Endodermal cell (in vitro differentiated cells): ENCODE data around the gene CACNA1S. TPM values are rescaled to one million over a fixed set of nuclear protein-coding genes. Genes with fewer than 3 reads are reported as not detected.
A peak's percentile ranks its signal among the peaks of the same experiment; 100 is the strongest.

Experiments used
- DNase-seq: peaks from one replicate; pipeline ENCODE4 v3.0.0-alpha.2; 2017
- H3K27ac ChIP-seq: 2 replicates; pipeline ENCODE4 v1.5.1; 2013; ENCODE audit warnings: mild to moderate bottlenecking, low read depth, low read length, moderate library complexity
- H3K27me3 ChIP-seq: 2 replicates; pipeline ENCODE4 v1.6.1; 2013; ENCODE audit warnings: mild to moderate bottlenecking, low read length, moderate library complexity; ENCODE audit not compliant: insufficient read depth, control insufficient read depth, poor library complexity, severe bottlenecking
- H3K36me3 ChIP-seq: 2 replicates; pipeline ENCODE4 v1.7.0; 2013; ENCODE audit warnings: mild to moderate bottlenecking, low read length, moderate library complexity; ENCODE audit not compliant: control insufficient read depth, insufficient read depth
- H3K4me1 ChIP-seq: one replicate; pipeline ENCODE4 v1.7.0; 2013; ENCODE audit warnings: low read length; ENCODE audit not compliant: control insufficient read depth, insufficient read depth
- H3K4me3 ChIP-seq: 2 replicates; pipeline ENCODE4 v1.5.1; 2013; ENCODE audit warnings: mild to moderate bottlenecking, low read length, moderate library complexity
- H3K9ac ChIP-seq: 2 replicates; pipeline ENCODE4 v1.6.1; 2013; ENCODE audit warnings: mild to moderate bottlenecking, low read length, moderate library complexity; ENCODE audit not compliant: poor library complexity, severe bottlenecking; ENCODE audit errors: extremely low read depth
- H3K9me3 ChIP-seq: 2 replicates; pipeline ENCODE4 v1.6.1; 2013; ENCODE audit warnings: mild to moderate bottlenecking, low read length, moderate library complexity; ENCODE audit not compliant: control insufficient read depth
- H3K27ac Mint-ChIP-seq: 2 replicates; pipeline ENCODE4 v1.8.0; 2020; ENCODE audit warnings: mixed read lengths
- H3K27me3 Mint-ChIP-seq: 2 replicates; pipeline ENCODE4 v1.8.0; 2021; ENCODE audit warnings: mild to moderate bottlenecking, mixed read lengths; ENCODE audit not compliant: insufficient read depth
- H3K36me3 Mint-ChIP-seq: 2 replicates; pipeline ENCODE4 v1.8.0; 2020; ENCODE audit warnings: low read depth, mixed read lengths
- H3K4me1 Mint-ChIP-seq: 2 replicates; pipeline ENCODE4 v1.8.0; 2020; ENCODE audit warnings: mixed read lengths
- H3K4me3 Mint-ChIP-seq: 2 replicates; pipeline ENCODE4 v1.8.0; 2020; ENCODE audit warnings: mild to moderate bottlenecking, moderate library complexity, mixed read lengths
- H3K9me3 Mint-ChIP-seq: 2 replicates; pipeline ENCODE4 v1.8.0; 2020; ENCODE audit warnings: mild to moderate bottlenecking, mixed read lengths
- WGBS, 2 experiments: methylation state at CpG; one replicate each; pipeline versions ENCODE4 v1.1.5 to v1.1.7; 2013; ENCODE audit warnings: missing lambda C conversion rate in 2 of 2, mixed read lengths in 1 of 2; ENCODE audit not compliant: insufficient coverage in 1 of 2, insufficient read length in 1 of 2; 5-methylcytosine and 5-hydroxymethylcytosine counted together
- total RNA-seq, 2 donors: library from RNA; stranded (reverse); fragmentation: NEBNext Ultra II Directional in 1 of 2; extraction: Animal tissue kit (Norgen Biotek cat#: 25700) in 1 of 2; gene quantifications; 2 replicates in 1 of 2; 3 replicates in 1 of 2; pipeline ENCODE4 v1.2.1, GENCODE V29; 2021
- TF ChIP-seq, protein P1 (sequence below): fragments of 200-600 bp; sonication (generic); conservative IDR thresholded peaks from 2 replicates; pipeline ENCODE4 v1.5.0; 2021; ENCODE audit warnings: antibody characterized with exemption, mild to moderate bottlenecking

CACNA1S gene
- total RNA-seq, 2 donors from 2014 or later, result 0.11 to 0.13 TPM

DNA sequence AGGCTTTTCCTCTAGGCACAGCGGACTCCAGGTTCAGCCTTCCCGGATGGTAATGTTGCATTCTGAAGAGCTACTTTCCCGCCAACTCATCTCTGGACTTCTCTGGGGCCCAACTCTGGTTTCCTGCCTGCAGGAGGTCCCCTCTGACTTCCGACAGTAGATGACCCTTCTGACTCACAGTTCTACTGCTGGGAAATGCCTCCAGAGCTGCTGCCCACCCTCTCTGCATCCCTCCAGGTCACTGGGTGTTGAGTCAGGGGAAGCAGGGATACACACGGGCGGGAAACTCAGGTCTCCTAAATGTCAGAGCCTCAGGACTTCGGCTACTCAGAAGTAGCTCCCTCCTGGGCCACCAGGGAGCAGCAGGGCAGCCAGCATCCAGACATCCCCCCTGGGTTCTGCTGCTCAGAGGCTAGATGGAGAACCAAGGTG lies 86.6 kb downstream of the CACNA1S start:
- Histone ChIP-seq H3K4me1 (peaks cover 8% of the 10 kb centered on the region), H3K9ac (no peak overlapping the region), H3K9me3 (no peaks in the 10 kb centered on the region), H3K27me3 (peaks cover 15% of the 10 kb centered on the region), H3K4me3 (no peak overlapping the region), H3K27ac (no peak overlapping the region), H3K36me3 (no peaks in the 10 kb centered on the region)
- Mint-ChIP-seq H3K4me1 (peaks cover 30% of the 10 kb centered on the region), H3K4me3 (no peak overlapping the region), H3K36me3 (no peaks in the 10 kb centered on the region), H3K27me3 (peaks cover 27% of the 10 kb centered on the region), H3K9me3 (no peaks in the 10 kb centered on the region), H3K27ac (no peak overlapping the region)
- TF ChIP-seq, protein P1, sequence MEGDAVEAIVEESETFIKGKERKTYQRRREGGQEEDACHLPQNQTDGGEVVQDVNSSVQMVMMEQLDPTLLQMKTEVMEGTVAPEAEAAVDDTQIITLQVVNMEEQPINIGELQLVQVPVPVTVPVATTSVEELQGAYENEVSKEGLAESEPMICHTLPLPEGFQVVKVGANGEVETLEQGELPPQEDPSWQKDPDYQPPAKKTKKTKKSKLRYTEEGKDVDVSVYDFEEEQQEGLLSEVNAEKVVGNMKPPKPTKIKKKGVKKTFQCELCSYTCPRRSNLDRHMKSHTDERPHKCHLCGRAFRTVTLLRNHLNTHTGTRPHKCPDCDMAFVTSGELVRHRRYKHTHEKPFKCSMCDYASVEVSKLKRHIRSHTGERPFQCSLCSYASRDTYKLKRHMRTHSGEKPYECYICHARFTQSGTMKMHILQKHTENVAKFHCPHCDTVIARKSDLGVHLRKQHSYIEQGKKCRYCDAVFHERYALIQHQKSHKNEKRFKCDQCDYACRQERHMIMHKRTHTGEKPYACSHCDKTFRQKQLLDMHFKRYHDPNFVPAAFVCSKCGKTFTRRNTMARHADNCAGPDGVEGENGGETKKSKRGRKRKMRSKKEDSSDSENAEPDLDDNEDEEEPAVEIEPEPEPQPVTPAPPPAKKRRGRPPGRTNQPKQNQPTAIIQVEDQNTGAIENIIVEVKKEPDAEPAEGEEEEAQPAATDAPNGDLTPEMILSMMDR, result peak; percentile 79
- peak; percentile 85 for DNase-seq
- WGBS, 2 experiments, result 68 to 72% methylated on average over 6 to 7 of the region's 7 CpGs

DNA sequence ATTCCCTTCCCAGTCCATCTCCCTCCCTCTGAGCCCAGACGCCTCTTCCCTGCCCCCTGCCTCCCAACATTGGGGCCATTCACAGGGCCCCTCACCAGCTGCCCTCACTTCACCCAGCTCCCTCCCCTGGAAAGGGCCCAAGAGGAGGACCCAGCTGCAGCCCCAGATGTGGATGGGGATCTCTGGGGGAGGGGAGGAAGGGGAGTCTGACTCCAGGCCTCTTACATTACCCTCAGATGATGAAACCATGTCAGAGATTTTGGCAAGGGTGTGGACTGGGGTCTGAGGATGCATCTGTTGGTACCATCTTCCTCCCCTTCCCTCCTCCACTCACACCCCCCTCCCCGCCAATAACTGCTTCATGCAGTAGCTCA lies 87.6 kb downstream of the CACNA1S start:
- DNase-seq, result no peak
- Mint-ChIP-seq H3K4me1 (peaks cover 38% of the 10 kb centered on the region), H3K36me3 (no peaks in the 10 kb centered on the region), H3K4me3 (peak overlapping the region; percentile 36), H3K27me3 (peaks cover 27% of the 10 kb centered on the region), H3K9me3 (no peaks in the 10 kb centered on the region), H3K27ac (no peak overlapping the region)
- TF ChIP-seq, protein P1, result no peak
- no peak overlapping the region for H3K4me3 ChIP-seq
- H3K27me3 ChIP-seq, result peaks cover 15% of the 10 kb centered on the region
- H3K27ac ChIP-seq, result no peak overlapping the region
- no peaks in the 10 kb centered on the region for H3K36me3 ChIP-seq
- no peaks in the 10 kb centered on the region for H3K9me3 ChIP-seq
- 83% methylated on average over 2 of the region's 2 CpGs; no CpG with 5 or more reads in 1 of the 2 experiments for WGBS, 2 experiments
- no peak overlapping the region for H3K9ac ChIP-seq
- peaks cover 12% of the 10 kb centered on the region for H3K4me1 ChIP-seq

GRCh38 chr1:201023920-201024624 lies 88.2 kb downstream of the CACNA1S start:
- Histone ChIP-seq H3K27ac (no peak overlapping the region), H3K4me1 (peaks cover 12% of the 10 kb centered on the region), H3K36me3 (no peaks in the 10 kb centered on the region), H3K9me3 (no peaks in the 10 kb centered on the region), H3K27me3 (peaks cover 15% of the 10 kb centered on the region), H3K9ac (no peak overlapping the region), H3K4me3 (peak overlapping the region; percentile 19)
- Mint-ChIP-seq H3K27me3 (peaks cover 27% of the 10 kb centered on the region), H3K9me3 (no peaks in the 10 kb centered on the region), H3K36me3 (no peaks in the 10 kb centered on the region), H3K27ac (no peak overlapping the region), H3K4me3 (peak overlapping the region; percentile 36), H3K4me1 (peaks cover 43% of the 10 kb centered on the region)
- 35% methylated on average over 9 to 17 of the region's 17 CpGs for WGBS, 2 experiments
- peak; percentile 62 for DNase-seq
- TF ChIP-seq, protein P1, result no peak
